ENCODE data around the gene TCIRG1. TPM values are rescaled to one million over a fixed set of nuclear protein-coding genes. Genes with fewer than 3 reads are reported as not detected.

The TCIRG1 gene
- total RNA-seq, 6 donors from 2014 or later, result 141 to 919 (median 287) TPM

GRCh38 chr11:68026391-68027105 lies 12.3 kb upstream of the TCIRG1 start:
- Histone ChIP-seq H3K27ac (no peak overlapping the region), H3K36me3 (peaks cover 0 to 54% (median 41%) of the 10 kb centered on the region in 4 donors), H3K27me3 (no peaks in the 10 kb centered on the region), H3K4me3 (no peak overlapping the region), H3K9me3 (no peaks in the 10 kb centered on the region), H3K4me1 (peaks cover 6 to 16% (median 13%) of the 10 kb centered on the region in 4 donors)
- WGBS, 2 donors, result 85 to 90% methylated on average over 5 to 17 of the region's 18 CpGs
- DNase-seq, result peak in 1 of 2 donors; percentile 52
- no peak for ATAC-seq (ENCODE audit: low FRiP score in 2 of 2)
- no peak for TF ChIP-seq CTCF (IDR thresholded peaks at IDR 0.05)
- TF ChIP-seq POLR2AphosphoS5 (IDR thresholded peaks at IDR 0.05), result no peak
- TF ChIP-seq POLR2A (IDR thresholded peaks at IDR 0.05), result no peak
- TF ChIP-seq EP300 (IDR thresholded peaks at IDR 0.05), result no peak

- peaks cover 14 to 27% (median 21%) of the 10 kb centered on the region in 4 donors for H3K4me1 ChIP-seq
- H3K4me3 ChIP-seq, result no peak overlapping the region
- H3K9me3 ChIP-seq, result no peaks in the 10 kb centered on the region
- WGBS, 2 donors, result 92 to 97% methylated on average over 15 to 21 of the region's 21 CpGs
- H3K36me3 ChIP-seq, result peaks cover 0 to 46% (median 31%) of the 10 kb centered on the region in 4 donors
- ATAC-seq (ENCODE audit: low FRiP score in 2 of 2) (no peak), DNase-seq (peak in 1 of 2 donors; percentile 84)
- TF ChIP-seq EP300 (IDR thresholded peaks at IDR 0.05) (no peak), POLR2AphosphoS5 (IDR thresholded peaks at IDR 0.05) (no peak), CTCF (IDR thresholded peaks at IDR 0.05) (no peak), POLR2A (IDR thresholded peaks at IDR 0.05) (no peak)
- no peak overlapping the region for H3K27ac ChIP-seq
- H3K27me3 ChIP-seq, result no peaks in the 10 kb centered on the region
These were observed 11.2 kb upstream of the TCIRG1 start for GRCh38 chr11:68027667-68028066.

- TF ChIP-seq EP300 (IDR thresholded peaks at IDR 0.05) (no peak), POLR2AphosphoS5 (IDR thresholded peaks at IDR 0.05) (no peak), POLR2A (IDR thresholded peaks at IDR 0.05) (no peak), CTCF (IDR thresholded peaks at IDR 0.05) (no peak)
- ATAC-seq (ENCODE audit: low FRiP score in 2 of 2) (no peak), DNase-seq (no peak)
- WGBS, 2 donors, result 67 to 89% methylated on average over 11 to 12 of the region's 12 CpGs
- Histone ChIP-seq H3K9me3 (no peaks in the 10 kb centered on the region), H3K27me3 (no peaks in the 10 kb centered on the region), H3K36me3 (peaks cover 0 to 56% (median 31%) of the 10 kb centered on the region in 4 donors), H3K27ac (peak overlapping the region in 1 of 4 donors; percentile 92), H3K4me1 (peaks cover 14 to 40% (median 22%) of the 10 kb centered on the region in 4 donors), H3K4me3 (no peak overlapping the region)
These were observed 9.9 kb upstream of the TCIRG1 start for GRCh38 chr11:68028802-68029545.

- no peaks in the 10 kb centered on the region for H3K9me3 ChIP-seq
- H3K27me3 ChIP-seq, result no peaks in the 10 kb centered on the region
- peak; percentile 96 to 97 for ATAC-seq (ENCODE audit: low FRiP score in 2 of 2)
- H3K27ac ChIP-seq, result peak within 1 kb of the TSS; percentile 86 to 92 (median 90)
- TF ChIP-seq EP300 (IDR thresholded peaks at IDR 0.05), result no peak
- TF ChIP-seq POLR2AphosphoS5 (IDR thresholded peaks at IDR 0.05), result peak; percentile 61 to 78
- peak in 1 of 6 experiments; percentile 12 for TF ChIP-seq CTCF (IDR thresholded peaks at IDR 0.05)
- TF ChIP-seq POLR2A (IDR thresholded peaks at IDR 0.05), result peak in 3 of 4 donors; percentile 55 to 77 (median 58)
- 0% methylated on average over 21 to 55 of the region's 56 CpGs for WGBS, 2 donors
- H3K4me3 ChIP-seq, result peak within 1 kb of the TSS; percentile 70 to 90 (median 85)
- H3K4me1 ChIP-seq, result peaks cover 14 to 45% (median 22%) of the 10 kb centered on the region in 4 donors
- H3K36me3 ChIP-seq, result peaks cover 0 to 46% (median 26%) of the 10 kb centered on the region in 4 donors
- DNase-seq, result peak; percentile 94 to 98
These were observed 8.3 kb upstream of the TCIRG1 start, which contains the start of gene NDUFS8 for GRCh38 chr11:68030318-68031143. Gene NDUFS8 (plus strand): TSS chr11:68030681. CDS start chr11:68032152, 1,471 bp downstream.

All from upper lobe of left lung (tissue), 6 donors.